ENCODE data around the gene AFAP1.

AFAP1 gene

DNA sequence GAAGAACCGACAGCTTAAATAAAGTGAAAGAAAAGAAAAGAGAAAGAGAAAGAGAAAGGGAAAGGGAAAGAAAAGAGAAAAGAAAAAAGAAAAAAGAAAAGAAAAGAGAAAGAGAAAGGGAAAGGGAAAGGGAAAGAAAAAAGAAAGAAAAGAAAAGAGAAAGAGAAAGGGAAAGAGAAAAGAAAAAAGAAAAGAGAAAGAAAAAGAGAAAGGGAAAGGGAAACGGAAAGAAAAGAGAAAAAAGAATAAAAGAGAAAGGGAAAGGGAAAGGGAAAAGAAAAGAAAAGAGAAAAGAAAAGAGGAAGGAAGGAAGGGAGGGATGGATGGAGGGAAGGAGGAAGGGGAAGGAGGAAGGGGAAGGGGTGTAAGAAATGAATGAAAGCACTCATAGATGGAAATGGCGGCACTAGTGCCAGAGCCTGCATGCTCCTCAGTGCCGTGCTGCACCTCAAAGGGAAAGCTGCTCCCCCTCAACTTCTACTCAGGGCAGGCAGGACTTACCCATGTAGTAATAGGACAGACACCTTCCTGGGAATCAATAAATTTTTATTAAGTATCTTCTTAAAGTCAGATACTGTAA, 70.7 kb downstream of the AFAP1 start:
- Histone ChIP-seq H3K9ac (no peak overlapping the region), H3K9me3 (ENCODE audit: control insufficient read depth, low read length) (no peaks in the 10 kb centered on the region), H3K4me3 (ENCODE audit: low read depth, low read length) (no peak overlapping the region), H3K36me3 (ENCODE audit: control insufficient read depth, insufficient read depth, low read length) (no peaks in the 10 kb centered on the region), H3K4me1 (peaks cover 2% of the 10 kb centered on the region), H3K4me2 (ENCODE audit: low read length) (no peak overlapping the region), H3K79me2 (no peaks in the 10 kb centered on the region), H2AFZ (no peak overlapping the region), H3K27me3 (ENCODE audit: control insufficient read depth, insufficient read depth, low read length) (no peaks in the 10 kb centered on the region), H3K27ac (no peak overlapping the region)
- no peak for TF ChIP-seq CTCF (IDR thresholded peaks at IDR 0.05)

DNA sequence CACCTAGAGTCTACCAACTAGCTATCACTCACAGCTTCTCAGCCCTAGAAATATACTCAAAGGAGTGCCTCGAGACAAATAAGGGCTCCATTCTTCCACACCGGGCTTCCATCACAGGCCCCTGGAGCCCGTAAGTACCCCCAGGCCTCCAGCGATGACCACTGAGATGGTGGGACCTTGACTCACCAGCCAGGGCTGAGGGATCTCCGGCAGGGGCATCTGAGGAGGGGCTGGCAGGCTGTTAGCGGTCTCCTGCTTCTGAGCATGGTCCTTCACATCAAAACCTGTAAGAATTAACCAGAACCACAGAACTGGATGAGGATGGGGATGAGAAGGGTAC, 71.3 kb downstream of the AFAP1 start:
- Histone ChIP-seq H3K36me3 (ENCODE audit: control insufficient read depth, insufficient read depth, low read length) (no peaks in the 10 kb centered on the region), H3K4me2 (ENCODE audit: low read length) (no peak overlapping the region), H2AFZ (no peak overlapping the region), H3K27ac (no peak overlapping the region), H3K9ac (no peak overlapping the region), H3K27me3 (ENCODE audit: control insufficient read depth, insufficient read depth, low read length) (no peaks in the 10 kb centered on the region), H3K9me3 (ENCODE audit: control insufficient read depth, low read length) (no peaks in the 10 kb centered on the region), H3K4me3 (ENCODE audit: low read depth, low read length) (no peak overlapping the region), H3K79me2 (no peaks in the 10 kb centered on the region), H3K4me1 (peaks cover 2% of the 10 kb centered on the region)
- no peak for TF ChIP-seq CTCF (IDR thresholded peaks at IDR 0.05)

DNA sequence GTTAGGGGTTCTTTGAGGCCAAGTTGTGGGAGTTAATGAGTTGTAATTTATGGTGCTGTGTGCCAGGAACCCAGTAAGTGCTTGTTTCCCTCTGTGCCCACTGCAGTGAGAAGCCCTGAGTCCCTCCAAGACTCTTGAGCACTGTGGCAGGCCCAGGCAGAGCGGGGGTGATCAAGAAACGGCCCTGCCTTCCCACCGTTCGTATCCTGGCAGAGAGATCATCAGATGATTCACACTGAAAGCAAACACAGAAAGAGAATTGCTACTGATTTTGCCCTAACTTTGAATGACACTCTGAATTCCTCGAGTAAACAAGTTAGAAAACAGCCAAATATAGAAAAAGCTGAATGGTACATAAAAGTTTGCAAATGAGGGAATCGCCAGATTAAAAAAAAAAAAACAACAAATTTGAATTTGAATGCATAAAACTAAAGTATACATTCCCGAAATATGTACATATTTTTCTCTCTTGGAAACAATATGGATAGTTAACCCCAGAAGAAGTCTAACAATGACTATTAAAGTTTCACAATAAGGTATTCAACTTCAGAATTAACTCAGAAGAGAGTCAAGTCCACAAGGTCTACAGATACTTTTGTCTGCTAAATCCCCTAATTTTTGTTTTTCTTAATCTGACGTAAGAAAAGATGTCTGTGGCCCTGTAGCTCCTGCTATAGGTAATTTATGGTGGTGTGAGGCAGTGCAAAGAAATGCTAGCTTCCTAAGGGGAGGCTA, 71.8 kb downstream of the AFAP1 start:
- no peaks in the 10 kb centered on the region for H3K79me2 ChIP-seq
- no peak for TF ChIP-seq CTCF (IDR thresholded peaks at IDR 0.05)
- H2AFZ ChIP-seq, result no peak overlapping the region
- H3K27ac ChIP-seq, result no peak overlapping the region
- no peak overlapping the region for H3K4me3 ChIP-seq (ENCODE audit: low read depth, low read length)
- H3K27me3 ChIP-seq (ENCODE audit: control insufficient read depth, insufficient read depth, low read length), result no peaks in the 10 kb centered on the region
- no peak overlapping the region for H3K9ac ChIP-seq
- H3K4me2 ChIP-seq (ENCODE audit: low read length), result no peak overlapping the region
- H3K36me3 ChIP-seq (ENCODE audit: control insufficient read depth, insufficient read depth, low read length), result no peaks in the 10 kb centered on the region
- no peaks in the 10 kb centered on the region for H3K9me3 ChIP-seq (ENCODE audit: control insufficient read depth, low read length)
- H3K4me1 ChIP-seq, result peaks cover 2% of the 10 kb centered on the region

DNA sequence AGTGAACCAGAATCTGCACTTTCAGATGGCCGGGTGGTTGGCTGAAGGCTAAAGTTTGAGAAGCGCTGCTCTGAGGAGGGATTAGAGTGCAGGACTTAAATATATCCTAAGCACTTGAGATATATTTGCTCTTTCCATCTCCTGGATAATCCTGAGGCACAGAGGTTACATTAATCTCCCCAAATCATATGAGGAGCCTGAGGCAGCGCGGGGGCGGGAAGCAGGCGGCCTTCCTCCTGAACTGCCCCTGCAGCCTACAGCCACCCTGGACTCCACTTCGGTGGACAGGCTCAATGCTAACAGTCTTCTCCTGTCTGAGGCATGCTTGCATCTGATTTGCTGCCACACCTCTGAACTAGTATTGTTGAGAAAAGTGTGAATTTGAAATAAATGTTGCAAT, 72.5 kb downstream of the AFAP1 start:
- no peak overlapping the region for H3K4me3 ChIP-seq (ENCODE audit: low read depth, low read length)
- no peaks in the 10 kb centered on the region for H3K36me3 ChIP-seq (ENCODE audit: control insufficient read depth, insufficient read depth, low read length)
- no peaks in the 10 kb centered on the region for H3K27me3 ChIP-seq (ENCODE audit: control insufficient read depth, insufficient read depth, low read length)
- H3K4me2 ChIP-seq (ENCODE audit: low read length), result no peak overlapping the region
- no peak for TF ChIP-seq CTCF (IDR thresholded peaks at IDR 0.05)
- no peak overlapping the region for H2AFZ ChIP-seq
- no peaks in the 10 kb centered on the region for H3K9me3 ChIP-seq (ENCODE audit: control insufficient read depth, low read length)
- no peaks in the 10 kb centered on the region for H3K79me2 ChIP-seq
- peaks cover 2% of the 10 kb centered on the region for H3K4me1 ChIP-seq
- no peak overlapping the region for H3K27ac ChIP-seq
- H3K9ac ChIP-seq, result no peak overlapping the region

DNA sequence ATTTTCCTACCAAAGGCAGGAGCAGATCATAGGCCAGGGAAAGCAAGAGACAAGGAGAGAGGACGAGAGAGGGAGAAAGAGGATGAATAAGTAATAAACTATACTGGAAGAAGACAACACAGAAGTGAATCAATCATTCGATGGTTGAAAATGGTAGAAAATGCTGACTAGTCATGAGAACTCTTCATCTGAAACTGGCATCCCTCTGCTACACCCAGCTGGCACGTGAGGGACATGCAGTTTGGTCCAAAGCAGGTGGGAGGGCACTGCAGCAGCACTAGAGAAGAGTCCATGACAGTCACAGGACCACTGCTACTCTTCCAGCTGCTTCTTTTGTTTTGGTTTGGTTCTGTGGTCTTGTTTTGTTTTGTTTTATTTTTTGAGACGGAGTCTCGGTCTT, 74.1 kb downstream of the AFAP1 start:
- TF ChIP-seq CTCF (IDR thresholded peaks at IDR 0.05), result no peak
- H3K27me3 ChIP-seq (ENCODE audit: control insufficient read depth, insufficient read depth, low read length), result no peaks in the 10 kb centered on the region
- H3K9me3 ChIP-seq (ENCODE audit: control insufficient read depth, low read length), result no peaks in the 10 kb centered on the region
- no peak overlapping the region for H3K27ac ChIP-seq
- H3K36me3 ChIP-seq (ENCODE audit: control insufficient read depth, insufficient read depth, low read length), result no peaks in the 10 kb centered on the region
- H3K4me1 ChIP-seq, result no peaks in the 10 kb centered on the region
- no peak overlapping the region for H3K4me3 ChIP-seq (ENCODE audit: low read depth, low read length)
- no peak overlapping the region for H3K9ac ChIP-seq
- H2AFZ ChIP-seq, result no peak overlapping the region
- peaks cover under 1% of the 10 kb centered on the region for H3K79me2 ChIP-seq
- no peak overlapping the region for H3K4me2 ChIP-seq (ENCODE audit: low read length)
